HFFc6 (cell line): Measurements from ENCODE around the gene PCDHB7. TPM values are rescaled to one million over a fixed set of nuclear protein-coding genes. Genes with fewer than 3 reads are reported as not detected.
"Not testable (repeated sequence)": the region's sequence is repeated elsewhere in the genome, so short reads cannot be mapped to it uniquely, and the experiment has no call there.

ENCODE experiments used
- DNase-seq: peaks from one replicate; pipeline ENCODE4 v3.0.0-alpha.2; 2018
- H3K27ac Mint-ChIP-seq: 2 replicates; pipeline ENCODE4 v1.8.0; 2020; ENCODE audit warnings: mild to moderate bottlenecking, mixed read lengths
- H3K27me3 Mint-ChIP-seq: 2 replicates; pipeline ENCODE4 v1.8.0; 2021; ENCODE audit warnings: mild to moderate bottlenecking, moderate library complexity, mixed read lengths; ENCODE audit not compliant: insufficient read depth
- H3K36me3 Mint-ChIP-seq: 2 replicates; pipeline ENCODE4 v1.8.0; 2021; ENCODE audit warnings: low read depth, mixed read lengths
- H3K4me1 Mint-ChIP-seq: 2 replicates; pipeline ENCODE4 v1.8.0; 2020; ENCODE audit warnings: low read depth, mixed read lengths
- H3K4me3 Mint-ChIP-seq: 2 replicates; pipeline ENCODE4 v1.8.0; 2020; ENCODE audit warnings: mild to moderate bottlenecking, moderate library complexity, mixed read lengths
- H3K9me3 Mint-ChIP-seq: 2 replicates; pipeline ENCODE4 v1.8.0; 2020; ENCODE audit warnings: mild to moderate bottlenecking, mixed read lengths
- total RNA-seq, 6 experiments: library from RNA; stranded (reverse); fragmentation: NEBNext Ultra II Directional; extraction: Animal tissue kit (Norgen Biotek cat#: 25700); gene quantifications; 2 replicates in 1 of 6; 3 replicates in 5 of 6; pipeline ENCODE4 v1.2.3, GENCODE V29; 2021
- TF ChIP-seq, protein P1 (sequence below): fragments of 200-600 bp; sonication (generic); IDR thresholded peaks from 2 replicates; pipeline ENCODE4 v1.5.0; 2021; ENCODE audit warnings: antibody characterized with exemption, mild to moderate bottlenecking

PCDHB7 gene
- total RNA-seq, 6 experiments from 2014 or later: 0.38 to 0.97 (median 0.46) TPM

GRCh38 chr5:141186897-141187512, 14.6 kb downstream of the PCDHB7 start, which contains the start of gene PCDHB9:
TSS of gene PCDHB9 (plus strand) at chr5:141187161. CDS start at chr5:141187319, 158 bp downstream.
- Mint-ChIP-seq H3K4me3 (peak within 1 kb of the TSS; percentile 89), H3K27me3 (peaks cover 16% of the 10 kb centered on the region), H3K27ac (peak within 1 kb of the TSS; percentile 30; the same call in 1 of the 2 replicates), H3K4me1 (peaks cover 29% of the 10 kb centered on the region), H3K9me3 (peaks cover 21% of the 10 kb centered on the region), H3K36me3 (peaks cover 17% of the 10 kb centered on the region)
- peak; percentile 58 for DNase-seq
- TF ChIP-seq, protein P1, sequence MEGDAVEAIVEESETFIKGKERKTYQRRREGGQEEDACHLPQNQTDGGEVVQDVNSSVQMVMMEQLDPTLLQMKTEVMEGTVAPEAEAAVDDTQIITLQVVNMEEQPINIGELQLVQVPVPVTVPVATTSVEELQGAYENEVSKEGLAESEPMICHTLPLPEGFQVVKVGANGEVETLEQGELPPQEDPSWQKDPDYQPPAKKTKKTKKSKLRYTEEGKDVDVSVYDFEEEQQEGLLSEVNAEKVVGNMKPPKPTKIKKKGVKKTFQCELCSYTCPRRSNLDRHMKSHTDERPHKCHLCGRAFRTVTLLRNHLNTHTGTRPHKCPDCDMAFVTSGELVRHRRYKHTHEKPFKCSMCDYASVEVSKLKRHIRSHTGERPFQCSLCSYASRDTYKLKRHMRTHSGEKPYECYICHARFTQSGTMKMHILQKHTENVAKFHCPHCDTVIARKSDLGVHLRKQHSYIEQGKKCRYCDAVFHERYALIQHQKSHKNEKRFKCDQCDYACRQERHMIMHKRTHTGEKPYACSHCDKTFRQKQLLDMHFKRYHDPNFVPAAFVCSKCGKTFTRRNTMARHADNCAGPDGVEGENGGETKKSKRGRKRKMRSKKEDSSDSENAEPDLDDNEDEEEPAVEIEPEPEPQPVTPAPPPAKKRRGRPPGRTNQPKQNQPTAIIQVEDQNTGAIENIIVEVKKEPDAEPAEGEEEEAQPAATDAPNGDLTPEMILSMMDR: peak; percentile 88

DNA sequence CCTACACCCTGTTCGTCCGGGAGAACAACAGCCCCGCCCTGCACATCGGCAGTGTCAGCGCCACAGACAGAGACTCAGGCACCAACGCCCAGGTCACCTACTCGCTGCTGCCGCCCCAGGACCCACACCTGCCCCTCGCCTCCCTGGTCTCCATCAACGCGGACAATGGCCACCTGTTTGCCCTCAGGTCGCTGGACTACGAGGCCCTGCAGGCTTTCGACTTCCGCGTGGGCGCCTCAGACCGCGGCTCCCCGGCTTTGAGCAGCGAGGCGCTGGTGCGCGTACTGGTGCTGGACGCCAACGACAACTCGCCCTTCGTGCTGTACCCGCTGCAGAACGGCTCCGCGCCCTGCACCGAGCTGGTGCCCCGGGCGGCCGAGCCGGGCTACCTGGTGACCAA, 16.2 kb downstream of the PCDHB7 start:
- H3K27ac Mint-ChIP-seq: not testable (repeated sequence)
- H3K4me1 Mint-ChIP-seq: peaks cover 25% of the 10 kb centered on the region

DNA sequence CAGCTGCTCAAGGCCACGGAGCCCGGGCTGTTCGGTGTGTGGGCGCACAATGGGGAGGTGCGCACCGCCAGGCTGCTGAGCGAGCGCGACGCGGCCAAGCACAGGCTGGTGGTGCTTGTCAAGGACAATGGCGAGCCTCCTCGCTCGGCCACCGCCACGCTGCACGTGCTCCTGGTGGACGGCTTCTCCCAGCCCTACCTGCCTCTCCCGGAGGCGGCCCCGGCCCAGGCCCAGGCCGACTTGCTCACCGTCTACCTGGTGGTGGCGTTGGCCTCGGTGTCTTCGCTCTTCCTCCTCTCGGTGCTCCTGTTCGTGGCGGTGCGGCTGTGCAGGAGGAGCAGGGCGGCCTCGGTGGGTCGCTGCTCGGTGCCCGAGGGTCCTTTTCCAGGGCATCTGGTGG, 16.7 kb downstream of the PCDHB7 start:
- H3K4me3 Mint-ChIP-seq, H3K27ac Mint-ChIP-seq, DNase-seq: not testable (repeated sequence)
- peaks cover 16% of the 10 kb centered on the region for H3K36me3 Mint-ChIP-seq
- H3K4me1 Mint-ChIP-seq: peaks cover 25% of the 10 kb centered on the region
- peaks cover 14% of the 10 kb centered on the region for H3K27me3 Mint-ChIP-seq
- H3K9me3 Mint-ChIP-seq: peaks cover 25% of the 10 kb centered on the region

More for the DNA sequence above, 16.2 kb downstream of the PCDHB7 start:
- peaks cover 16% of the 10 kb centered on the region for H3K36me3 Mint-ChIP-seq
- not testable (repeated sequence) for DNase-seq, H3K4me3 Mint-ChIP-seq
- H3K27me3 Mint-ChIP-seq: peaks cover 14% of the 10 kb centered on the region
- peaks cover 23% of the 10 kb centered on the region for H3K9me3 Mint-ChIP-seq

- peaks cover 38% of the 10 kb centered on the region for H3K9me3 Mint-ChIP-seq
- H3K27ac Mint-ChIP-seq: no peak within 1 kb of the TSS
- TF ChIP-seq, protein P1: peak; percentile 86
- peaks cover 20% of the 10 kb centered on the region for H3K4me1 Mint-ChIP-seq
- peak; percentile 33 for DNase-seq
- H3K4me3 Mint-ChIP-seq: peak within 1 kb of the TSS; percentile 76
- H3K36me3 Mint-ChIP-seq: peaks cover 18% of the 10 kb centered on the region
- H3K27me3 Mint-ChIP-seq: peaks cover 9% of the 10 kb centered on the region
These were observed 19.8 kb downstream of the PCDHB7 start, which contains the start of gene PCDHB10 for GRCh38 chr5:141192110-141192725. TSS of gene PCDHB10 (plus strand) at chr5:141192353. CDS start at chr5:141192553, 200 bp downstream.

GRCh38 chr5:141194332-141194731, 21.9 kb downstream of the PCDHB7 start:
- H3K27me3 Mint-ChIP-seq, H3K4me3 Mint-ChIP-seq, H3K27ac Mint-ChIP-seq, DNase-seq: not testable (repeated sequence)
- Mint-ChIP-seq H3K9me3 (peaks cover 37% of the 10 kb centered on the region), H3K4me1 (peaks cover 13% of the 10 kb centered on the region; the same call in 1 of the 2 replicates), H3K36me3 (peaks cover 13% of the 10 kb centered on the region)

- Mint-ChIP-seq H3K9me3 (peaks cover 46% of the 10 kb centered on the region), H3K4me3 (no peak overlapping the region), H3K36me3 (peaks cover 19% of the 10 kb centered on the region), H3K4me1 (peaks cover 13% of the 10 kb centered on the region; the same call in 1 of the 2 replicates), H3K27me3 (no peaks in the 10 kb centered on the region; the same call in 1 of the 2 replicates), H3K27ac (no peak overlapping the region)
- DNase-seq: no peak
- TF ChIP-seq, protein P1: no peak
These were observed 23.9 kb downstream of the PCDHB7 start for GRCh38 chr5:141196363-141196762.
